Skin of body (tissue), 2 donors: ENCODE results near the gene AHNAK. TPM values are rescaled to one million over a fixed set of nuclear protein-coding genes. Genes with fewer than 3 reads are reported as not detected.
A peak's percentile ranks its signal among the peaks of the same experiment; 100 is the strongest.
"Not testable (repeated sequence)": the region's sequence is repeated elsewhere in the genome, so short reads cannot be mapped to it uniquely, and the experiment has no call there.

Experiments used
- DNase-seq: peaks from one replicate; lab custom pipeline; 2025; lab: John Stamatoyannopoulos, UW
- total RNA-seq: library from RNA; depleted of rRNA; stranded (reverse); fragments of >200 nt; gene quantifications from one replicate; pipeline ENCODE4 v1.2.3, GENCODE V29; 2014

Gene AHNAK, protein sequence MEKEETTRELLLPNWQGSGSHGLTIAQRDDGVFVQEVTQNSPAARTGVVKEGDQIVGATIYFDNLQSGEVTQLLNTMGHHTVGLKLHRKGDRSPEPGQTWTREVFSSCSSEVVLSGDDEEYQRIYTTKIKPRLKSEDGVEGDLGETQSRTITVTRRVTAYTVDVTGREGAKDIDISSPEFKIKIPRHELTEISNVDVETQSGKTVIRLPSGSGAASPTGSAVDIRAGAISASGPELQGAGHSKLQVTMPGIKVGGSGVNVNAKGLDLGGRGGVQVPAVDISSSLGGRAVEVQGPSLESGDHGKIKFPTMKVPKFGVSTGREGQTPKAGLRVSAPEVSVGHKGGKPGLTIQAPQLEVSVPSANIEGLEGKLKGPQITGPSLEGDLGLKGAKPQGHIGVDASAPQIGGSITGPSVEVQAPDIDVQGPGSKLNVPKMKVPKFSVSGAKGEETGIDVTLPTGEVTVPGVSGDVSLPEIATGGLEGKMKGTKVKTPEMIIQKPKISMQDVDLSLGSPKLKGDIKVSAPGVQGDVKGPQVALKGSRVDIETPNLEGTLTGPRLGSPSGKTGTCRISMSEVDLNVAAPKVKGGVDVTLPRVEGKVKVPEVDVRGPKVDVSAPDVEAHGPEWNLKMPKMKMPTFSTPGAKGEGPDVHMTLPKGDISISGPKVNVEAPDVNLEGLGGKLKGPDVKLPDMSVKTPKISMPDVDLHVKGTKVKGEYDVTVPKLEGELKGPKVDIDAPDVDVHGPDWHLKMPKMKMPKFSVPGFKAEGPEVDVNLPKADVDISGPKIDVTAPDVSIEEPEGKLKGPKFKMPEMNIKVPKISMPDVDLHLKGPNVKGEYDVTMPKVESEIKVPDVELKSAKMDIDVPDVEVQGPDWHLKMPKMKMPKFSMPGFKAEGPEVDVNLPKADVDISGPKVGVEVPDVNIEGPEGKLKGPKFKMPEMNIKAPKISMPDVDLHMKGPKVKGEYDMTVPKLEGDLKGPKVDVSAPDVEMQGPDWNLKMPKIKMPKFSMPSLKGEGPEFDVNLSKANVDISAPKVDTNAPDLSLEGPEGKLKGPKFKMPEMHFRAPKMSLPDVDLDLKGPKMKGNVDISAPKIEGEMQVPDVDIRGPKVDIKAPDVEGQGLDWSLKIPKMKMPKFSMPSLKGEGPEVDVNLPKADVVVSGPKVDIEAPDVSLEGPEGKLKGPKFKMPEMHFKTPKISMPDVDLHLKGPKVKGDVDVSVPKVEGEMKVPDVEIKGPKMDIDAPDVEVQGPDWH (N-terminal part only)
- total RNA-seq = 567 TPM

- DNase-seq = peak; percentile 55
Measured at GRCh38 chr11:62546244-62546928, at the start of gene AHNAK. TSS of gene AHNAK (minus strand) at chr11:62546806. CDS start at chr11:62536098, 10,708 bp downstream.

GRCh38 chr11:62595124-62595523 lies 48.5 kb upstream of the AHNAK start:
- DNase-seq = no peak

- DNase-seq = no peak
Measured at GRCh38 chr11:62593434-62594044, 46.9 kb upstream of the AHNAK start.

GRCh38 chr11:62592989-62593421 lies 46.4 kb upstream of the AHNAK start:
- DNase-seq = no peak

DNA sequence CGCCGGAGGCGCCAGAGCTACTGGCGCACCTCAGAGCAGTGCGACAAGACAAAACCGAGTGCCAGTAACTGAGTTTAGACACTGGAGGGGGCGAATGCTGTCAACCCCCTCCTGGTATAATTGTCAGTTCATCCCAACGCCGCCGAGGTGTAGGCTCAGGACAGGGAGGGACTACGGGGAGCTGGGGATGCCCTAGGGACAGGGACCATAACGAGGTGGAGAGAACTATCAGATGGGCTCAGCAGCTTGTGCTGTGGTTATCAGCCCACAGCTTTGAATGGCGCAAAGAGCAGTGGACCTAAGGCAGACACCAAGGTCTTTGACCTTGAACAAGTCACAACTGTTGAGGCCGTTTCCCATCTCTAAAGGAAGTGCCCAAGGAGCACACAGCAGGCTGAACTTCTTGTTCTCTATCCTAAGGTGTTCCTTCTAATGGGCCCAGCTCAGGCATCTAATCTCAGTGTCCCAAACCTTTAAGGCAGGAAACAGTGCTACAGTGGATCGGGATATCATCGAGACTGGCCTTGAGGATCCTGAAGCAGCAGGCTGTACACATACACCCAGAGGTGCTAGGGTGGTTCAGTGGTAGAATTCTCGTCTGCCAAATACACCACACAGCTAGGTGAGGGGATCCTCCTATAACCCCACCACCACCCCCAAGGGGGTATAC lies 45.7 kb upstream of the AHNAK start:
- DNase-seq = no peak

DNA sequence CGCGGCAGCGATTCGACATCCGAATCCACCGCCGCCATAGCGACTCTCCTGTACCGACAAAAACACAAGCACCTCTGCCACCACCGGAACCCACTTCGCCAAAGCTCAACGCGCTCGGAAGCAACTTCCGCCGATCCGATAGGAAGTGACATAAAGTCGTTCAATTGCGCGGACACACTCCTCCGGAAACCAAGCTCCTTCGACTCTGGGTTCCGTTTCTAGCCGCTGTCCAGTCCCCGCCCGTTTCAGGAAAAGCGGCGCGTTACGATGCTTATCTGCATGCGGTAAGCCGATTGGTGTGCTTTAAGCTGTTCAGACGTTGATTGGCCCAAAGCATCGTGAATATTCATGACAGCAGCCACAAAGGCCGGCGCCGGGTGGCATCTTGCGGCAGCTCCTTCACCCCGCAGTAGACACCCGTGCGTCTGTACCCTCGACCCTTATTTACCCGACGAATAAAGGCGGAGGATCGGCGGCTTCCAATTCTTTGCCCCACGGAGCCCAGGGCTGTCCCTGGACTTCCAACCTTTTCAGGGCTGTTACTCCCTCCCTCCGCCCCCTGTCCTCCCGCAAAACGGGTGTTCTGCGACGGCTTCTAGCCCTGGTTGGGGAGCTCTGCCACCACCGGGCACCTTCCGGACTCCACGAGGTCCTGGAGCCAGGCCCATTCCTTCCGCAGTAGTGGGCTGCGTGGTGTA lies 45.0 kb upstream of the AHNAK start, which contains the start of gene TUT1:
Gene TUT1 (minus strand): TSS at position 76 of the 698 bp plus-strand sequence. CDS start 38 bp downstream, at position 38.
- DNase-seq = peak; percentile 99

DNA sequence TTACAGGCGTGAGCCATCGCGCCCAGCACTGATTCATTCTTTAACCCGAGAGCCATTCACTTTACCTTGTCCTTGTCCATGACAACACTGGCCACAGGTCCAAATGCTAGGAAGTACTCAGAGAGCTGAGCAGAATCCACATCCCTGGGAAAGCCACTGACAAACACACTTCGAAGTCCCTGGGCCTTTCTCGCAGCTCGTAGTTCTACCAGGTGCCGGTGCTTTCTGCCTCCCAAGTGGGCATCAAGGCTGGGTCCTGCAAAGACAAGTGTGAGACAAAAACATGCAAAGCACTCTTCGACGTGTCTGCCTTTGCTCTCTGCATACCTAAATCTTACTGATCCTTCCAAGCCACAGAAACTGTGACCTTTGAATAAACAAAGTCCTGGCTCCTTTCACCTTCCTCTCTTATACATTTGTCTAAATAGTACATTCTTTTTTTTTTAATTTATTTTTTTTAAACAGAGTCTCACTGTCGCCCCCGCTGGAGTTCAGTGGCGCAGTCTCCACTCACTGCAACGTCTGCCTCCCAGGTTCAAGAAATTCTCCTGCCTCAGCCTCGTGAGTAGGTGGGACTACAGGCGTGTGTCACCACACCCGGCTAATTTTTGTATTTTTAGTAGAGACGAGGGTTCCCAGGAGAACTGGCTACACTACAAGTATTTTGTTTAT lies 42.5 kb upstream of the AHNAK start:
- no peak for DNase-seq

DNA sequence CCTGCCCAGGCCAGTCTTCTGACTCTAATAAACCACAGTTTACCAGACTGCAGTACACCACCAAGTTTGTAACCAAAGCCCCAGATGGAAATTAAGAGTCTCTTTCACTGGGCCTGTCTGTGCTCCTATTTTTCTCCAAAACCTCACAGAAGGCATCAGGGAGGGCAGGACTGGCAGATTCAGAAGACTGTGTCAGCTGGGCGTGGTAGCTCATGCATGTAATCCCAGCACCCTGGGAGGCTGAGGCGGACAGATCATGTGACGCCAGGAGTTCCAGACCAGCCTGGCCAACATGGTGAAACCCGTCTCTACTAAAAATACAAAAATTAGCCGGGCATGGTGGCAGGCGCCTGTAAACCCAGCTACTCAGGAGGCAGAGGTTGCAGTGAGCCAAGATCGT lies 38.8 kb upstream of the AHNAK start:
- not testable (repeated sequence) for DNase-seq

GRCh38 chr11:62581735-62582134 lies 35.1 kb upstream of the AHNAK start:
- not testable (repeated sequence) for DNase-seq

- DNase-seq = no peak
Measured at GRCh38 chr11:62580959-62581715, 34.5 kb upstream of the AHNAK start.

DNA sequence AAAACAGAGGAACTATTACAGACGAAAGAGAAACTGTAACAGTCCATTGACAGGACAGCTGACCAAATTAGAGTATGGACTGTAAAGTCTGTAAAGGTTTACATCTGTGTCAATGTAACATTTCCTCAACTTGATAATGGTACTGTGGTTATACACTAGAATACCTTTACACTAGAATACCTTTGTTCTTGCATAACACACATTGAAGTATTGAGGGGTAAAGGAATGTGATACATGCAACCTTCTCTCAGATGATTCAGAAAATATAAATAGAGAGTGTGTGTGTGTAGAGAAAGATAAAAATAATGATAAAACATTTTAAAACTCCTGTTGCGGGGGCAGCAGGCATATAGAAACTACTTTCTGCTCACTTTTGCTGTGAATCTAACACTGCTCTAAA lies 32.6 kb upstream of the AHNAK start:
- no peak for DNase-seq

DNA sequence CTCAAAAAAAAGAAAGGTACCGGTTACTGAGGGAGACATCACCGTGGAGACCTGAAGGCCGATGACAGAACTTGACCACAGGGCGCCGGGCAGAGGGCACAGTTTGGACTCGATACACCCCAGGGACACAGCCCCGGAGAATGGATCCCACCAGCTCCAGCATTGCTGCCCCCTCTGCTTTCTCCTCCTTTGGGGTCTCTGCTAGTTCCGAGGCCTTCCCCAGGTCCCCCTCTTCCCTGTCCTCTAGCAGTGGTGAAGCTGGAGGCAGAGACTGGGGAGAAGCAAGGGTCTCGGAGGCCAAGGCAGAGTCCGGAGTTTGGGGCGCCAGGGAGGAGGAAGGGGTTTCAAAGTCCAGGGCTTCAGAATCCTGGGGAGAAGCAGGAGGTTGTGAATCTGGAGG lies 31.9 kb upstream of the AHNAK start:
- DNase-seq = no peak

GRCh38 chr11:62577046-62577714 lies 30.6 kb upstream of the AHNAK start:
- DNase-seq = peak; percentile 51

- DNase-seq = no peak
Measured at GRCh38 chr11:62575837-62576236, 29.2 kb upstream of the AHNAK start.

- no peak for DNase-seq
Measured at GRCh38 chr11:62575156-62575555, 28.6 kb upstream of the AHNAK start.

- peak; percentile 71 for DNase-seq
Measured at GRCh38 chr11:62574363-62575071, 27.9 kb upstream of the AHNAK start.
